NT2/D1 (cell line): ENCODE data around the gene YWHAE.

Experiments
- SUZ12 ChIP-seq: IDR thresholded peaks from 2 replicates; pipeline ENCODE4 v1.6.1; 2011; ENCODE audit not compliant: insufficient read length, insufficient read depth; ENCODE audit errors: extremely low read depth
- YY1 ChIP-seq: IDR thresholded peaks from 2 replicates; pipeline ENCODE4 v1.6.1; 2011; ENCODE audit not compliant: insufficient read length, insufficient read depth
- ZNF274 ChIP-seq: IDR thresholded peaks from 2 replicates; pipeline ENCODE4 v1.6.1; 2011; ENCODE audit warnings: mild to moderate bottlenecking, low read depth, low read length

GRCh38 chr17:1379208-1379929, 20.7 kb downstream of the YWHAE start:
- TF ChIP-seq ZNF274, result no peak
- no peak for TF ChIP-seq SUZ12
- no peak for TF ChIP-seq YY1
